Measurements from ENCODE around the gene TAGLN. TPM values are rescaled to one million over a fixed set of nuclear protein-coding genes. Genes with fewer than 3 reads are reported as not detected.
A peak's percentile ranks its signal among the peaks of the same experiment; 100 is the strongest.
"Not testable (repeated sequence)": the region's sequence is repeated elsewhere in the genome, so short reads cannot be mapped to it uniquely, and the experiment has no call there.

TAGLN gene
- total RNA-seq, 1 donor from 2014 or later, result 3.8 TPM

DNA sequence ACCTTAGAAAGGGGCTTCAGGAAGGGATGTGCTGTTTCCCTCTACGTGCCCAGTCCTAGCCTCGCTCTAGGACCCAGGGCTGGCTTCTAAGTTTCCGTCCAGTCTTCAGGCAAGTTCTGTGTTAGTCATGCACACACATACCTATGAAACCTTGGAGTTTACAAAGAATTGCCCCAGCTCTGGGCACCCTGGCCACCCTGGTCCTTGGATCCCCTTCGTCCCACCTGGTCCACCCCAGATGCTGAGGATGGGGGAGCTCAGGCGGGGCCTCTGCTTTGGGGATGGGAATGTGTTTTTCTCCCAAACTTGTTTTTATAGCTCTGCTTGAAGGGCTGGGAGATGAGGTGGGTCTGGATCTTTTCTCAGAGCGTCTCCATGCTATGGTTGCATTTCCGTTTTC lies 2.2 kb upstream of the TAGLN start:
- Mint-ChIP-seq H3K27ac (no peak overlapping the region), H3K4me3 (no peak overlapping the region), H3K27me3 (no peaks in the 10 kb centered on the region), H3K36me3 (ENCODE audit: low read depth) (peaks cover 9% of the 10 kb centered on the region), H3K9me3 (no peaks in the 10 kb centered on the region), H3K4me1 (peaks cover 3% of the 10 kb centered on the region)
- intact Hi-C loops (cut with micrococcal nuclease), result no loop called here
- DNase-seq, result no peak

DNA sequence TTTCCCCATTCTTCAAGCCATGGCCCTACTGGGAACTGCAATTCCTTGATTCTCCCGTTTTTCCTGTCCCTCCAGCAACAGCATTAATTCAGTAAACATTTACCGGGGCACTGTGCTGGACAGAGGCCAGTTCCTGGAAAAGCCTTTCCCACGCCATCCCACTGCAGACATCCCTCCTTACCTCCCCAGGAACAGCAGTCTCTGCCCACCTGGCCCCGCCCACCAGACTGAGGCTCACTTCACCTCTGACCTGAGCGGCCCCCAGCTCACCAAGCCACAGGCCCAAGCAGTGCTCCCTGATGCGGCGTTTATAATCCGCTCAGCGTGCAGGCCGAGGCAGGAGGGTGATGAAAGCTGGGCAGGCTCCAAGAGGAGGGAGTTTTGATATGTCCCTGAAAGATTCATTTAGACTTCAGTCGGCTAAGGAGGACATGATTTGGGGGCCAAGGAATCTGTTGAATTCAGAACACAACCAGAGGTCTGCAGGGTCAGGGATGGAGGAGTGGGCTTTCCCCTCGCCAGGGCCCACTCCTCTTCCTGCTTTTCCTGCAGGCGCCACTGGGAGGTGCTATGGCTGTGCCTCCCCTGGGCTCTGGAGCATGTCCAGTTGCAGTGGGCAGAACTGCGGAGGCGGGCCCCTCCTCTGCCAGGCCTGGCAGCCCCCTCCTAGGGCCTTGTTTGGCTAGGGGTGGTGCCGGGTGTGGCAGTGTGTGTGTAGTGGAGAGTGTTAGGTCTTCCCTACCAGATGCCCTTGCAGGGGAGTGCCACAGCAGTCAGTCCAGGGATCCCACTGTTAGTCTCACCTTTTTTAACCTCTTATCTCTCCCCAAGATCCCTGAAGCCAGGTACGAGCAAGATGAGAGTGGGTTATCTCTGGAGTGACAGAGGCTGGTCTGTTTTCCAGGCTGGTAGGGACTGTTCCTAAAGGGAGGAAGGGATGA lies 1.4 kb upstream of the TAGLN start:
- no peak for DNase-seq
- no peak overlapping the region for H3K4me3 Mint-ChIP-seq
- H3K36me3 Mint-ChIP-seq (ENCODE audit: low read depth), result peaks cover 6% of the 10 kb centered on the region
- no peak overlapping the region for H3K27ac Mint-ChIP-seq
- H3K27me3 Mint-ChIP-seq, result no peaks in the 10 kb centered on the region
- peaks cover 3% of the 10 kb centered on the region for H3K4me1 Mint-ChIP-seq
- intact Hi-C loops (cut with micrococcal nuclease), result no loop called here
- no peaks in the 10 kb centered on the region for H3K9me3 Mint-ChIP-seq

DNA sequence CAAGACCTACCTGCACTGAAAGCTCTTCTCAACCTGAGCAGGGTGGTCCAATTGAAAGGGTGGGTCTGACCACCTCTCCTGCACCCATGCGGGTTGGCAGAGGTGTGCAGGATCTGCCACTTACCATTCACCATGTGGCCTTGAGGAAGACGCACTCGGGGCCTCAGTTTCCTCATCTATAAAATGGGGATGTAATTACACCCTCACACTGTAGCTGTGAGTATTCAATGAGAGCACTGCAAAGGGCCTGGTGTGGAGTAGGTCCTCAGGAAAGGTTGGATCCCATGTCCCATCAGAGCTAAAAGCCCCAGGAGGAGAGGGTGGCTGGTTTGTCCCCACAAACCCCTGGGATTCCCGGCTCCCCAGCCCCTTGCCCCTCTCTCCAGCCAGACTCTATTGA lies 557 bp upstream of the TAGLN start:
- intact Hi-C loops (cut with micrococcal nuclease), result no loop called here
- H3K4me3 Mint-ChIP-seq, result no peak overlapping the region
- H3K4me1 Mint-ChIP-seq, result peaks cover 3% of the 10 kb centered on the region
- no peak for DNase-seq
- peaks cover 4% of the 10 kb centered on the region for H3K36me3 Mint-ChIP-seq (ENCODE audit: low read depth)
- no peaks in the 10 kb centered on the region for H3K9me3 Mint-ChIP-seq
- no peaks in the 10 kb centered on the region for H3K27me3 Mint-ChIP-seq
- H3K27ac Mint-ChIP-seq, result no peak overlapping the region

DNA sequence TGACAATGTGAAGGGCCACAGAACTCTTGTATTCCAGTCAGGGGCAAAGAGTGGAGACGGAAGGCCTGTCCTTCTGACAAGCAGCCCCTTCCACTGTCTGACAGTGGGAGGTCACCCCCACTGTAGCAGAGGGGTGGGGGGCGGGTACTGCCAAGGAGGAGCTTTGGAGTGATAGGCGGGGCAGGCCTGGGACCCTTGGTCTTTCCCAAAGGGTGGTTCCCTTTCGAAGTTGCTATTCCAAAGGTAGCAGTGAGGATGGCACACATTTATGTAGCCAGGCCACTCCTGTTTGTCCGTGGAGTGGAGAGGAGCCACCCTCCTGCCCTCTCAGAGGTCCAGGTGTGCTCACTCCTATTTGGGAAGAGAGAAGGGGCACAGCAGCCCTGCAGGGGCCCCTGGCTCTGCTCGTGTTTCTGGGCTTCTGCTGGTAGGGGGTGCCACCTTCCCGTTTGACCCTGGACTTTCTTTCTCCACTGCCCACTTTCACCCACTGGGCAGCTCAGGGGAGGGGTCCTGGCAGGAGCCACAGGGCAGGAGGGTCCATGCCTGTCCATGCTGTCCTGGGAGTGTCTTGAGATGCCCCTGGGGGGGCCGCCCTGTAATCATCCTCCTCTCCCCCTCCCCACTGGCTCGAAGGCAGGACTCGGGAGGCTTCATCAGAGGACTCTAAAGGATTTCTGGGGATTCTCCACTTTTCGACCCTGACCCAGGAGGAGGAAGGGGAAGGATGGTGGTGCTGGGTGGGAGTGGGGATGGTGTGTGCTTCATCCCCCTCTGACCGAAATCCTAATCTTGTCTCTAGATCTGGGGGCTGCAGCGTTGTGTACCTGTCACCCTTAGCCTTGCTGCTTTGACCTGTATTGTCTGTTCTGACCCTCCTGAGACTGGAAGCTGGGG lies 994 bp downstream of the TAGLN start:
- no peak overlapping the region for H3K4me3 Mint-ChIP-seq
- H3K4me1 Mint-ChIP-seq, result peaks cover 2% of the 10 kb centered on the region
- intact Hi-C loops (cut with micrococcal nuclease), result no loop called here
- H3K9me3 Mint-ChIP-seq, result no peaks in the 10 kb centered on the region
- no peak for DNase-seq
- H3K36me3 Mint-ChIP-seq (ENCODE audit: low read depth), result peaks cover 9% of the 10 kb centered on the region
- H3K27me3 Mint-ChIP-seq, result no peaks in the 10 kb centered on the region
- no peak overlapping the region for H3K27ac Mint-ChIP-seq

- Mint-ChIP-seq H3K27ac (no peak overlapping the region), H3K36me3 (ENCODE audit: low read depth) (peaks cover 11% of the 10 kb centered on the region), H3K9me3 (no peaks in the 10 kb centered on the region), H3K4me1 (no peaks in the 10 kb centered on the region), H3K4me3 (no peak overlapping the region), H3K27me3 (no peaks in the 10 kb centered on the region)
- intact Hi-C loops (cut with micrococcal nuclease), result no loop called here
- no peak for DNase-seq
Measured at GRCh38 chr11:117200813-117201657, 1.9 kb downstream of the TAGLN start.

DNA sequence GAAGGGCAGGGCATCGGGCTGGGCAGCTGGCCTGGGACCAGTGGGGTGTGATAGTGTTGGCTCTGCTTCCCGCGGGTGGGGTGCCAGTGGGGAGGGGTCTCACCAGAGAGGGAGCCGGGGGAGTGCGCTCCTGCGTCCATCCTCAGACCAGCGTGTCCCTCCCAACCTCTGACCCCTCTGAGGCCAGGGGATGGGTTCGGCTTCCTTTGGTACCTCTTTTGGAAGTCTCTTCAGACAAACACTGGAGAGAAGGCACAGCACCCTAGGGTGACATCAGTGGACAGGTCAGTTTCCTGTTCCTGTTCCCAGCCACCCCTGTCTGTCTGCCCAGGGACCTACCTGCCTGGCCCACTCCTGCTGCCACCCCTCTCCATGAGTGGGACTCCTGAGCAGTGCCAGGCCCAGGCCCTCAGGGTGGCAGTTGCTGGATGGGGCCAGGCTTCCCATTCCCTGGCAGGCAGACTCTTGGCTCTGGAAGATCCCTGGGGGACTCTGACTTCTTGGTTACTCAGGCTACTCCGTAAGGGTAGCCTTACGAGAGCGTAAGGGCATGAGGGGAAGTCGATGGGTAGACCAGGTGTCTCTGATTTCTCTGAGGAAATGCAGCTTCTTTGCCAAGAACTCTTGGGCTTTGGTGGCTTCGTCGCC lies 2.6 kb downstream of the TAGLN start:
- Mint-ChIP-seq H3K27ac (no peak overlapping the region), H3K9me3 (no peaks in the 10 kb centered on the region), H3K36me3 (ENCODE audit: low read depth) (peaks cover 12% of the 10 kb centered on the region), H3K27me3 (no peaks in the 10 kb centered on the region), H3K4me1 (no peaks in the 10 kb centered on the region), H3K4me3 (no peak overlapping the region)
- no peak for DNase-seq
- intact Hi-C loops (cut with micrococcal nuclease), result no loop called here

GRCh38 chr11:117202386-117203068 lies 3.4 kb downstream of the TAGLN start:
- no peaks in the 10 kb centered on the region for H3K9me3 Mint-ChIP-seq
- H3K27ac Mint-ChIP-seq, result no peak overlapping the region
- no peak for DNase-seq
- intact Hi-C loops (cut with micrococcal nuclease), result no loop called here
- no peak overlapping the region for H3K4me3 Mint-ChIP-seq
- peaks cover 12% of the 10 kb centered on the region for H3K36me3 Mint-ChIP-seq (ENCODE audit: low read depth)
- H3K27me3 Mint-ChIP-seq, result no peaks in the 10 kb centered on the region
- no peaks in the 10 kb centered on the region for H3K4me1 Mint-ChIP-seq

- Mint-ChIP-seq H3K4me1 (no peaks in the 10 kb centered on the region), H3K36me3 (ENCODE audit: low read depth) (peaks cover 12% of the 10 kb centered on the region), H3K9me3 (no peaks in the 10 kb centered on the region), H3K4me3 (no peak overlapping the region), H3K27me3 (no peaks in the 10 kb centered on the region), H3K27ac (no peak overlapping the region)
- DNase-seq, result no peak
- intact Hi-C loops (cut with micrococcal nuclease), result no loop called here
Measured at GRCh38 chr11:117203069-117203407, 3.9 kb downstream of the TAGLN start.

DNA sequence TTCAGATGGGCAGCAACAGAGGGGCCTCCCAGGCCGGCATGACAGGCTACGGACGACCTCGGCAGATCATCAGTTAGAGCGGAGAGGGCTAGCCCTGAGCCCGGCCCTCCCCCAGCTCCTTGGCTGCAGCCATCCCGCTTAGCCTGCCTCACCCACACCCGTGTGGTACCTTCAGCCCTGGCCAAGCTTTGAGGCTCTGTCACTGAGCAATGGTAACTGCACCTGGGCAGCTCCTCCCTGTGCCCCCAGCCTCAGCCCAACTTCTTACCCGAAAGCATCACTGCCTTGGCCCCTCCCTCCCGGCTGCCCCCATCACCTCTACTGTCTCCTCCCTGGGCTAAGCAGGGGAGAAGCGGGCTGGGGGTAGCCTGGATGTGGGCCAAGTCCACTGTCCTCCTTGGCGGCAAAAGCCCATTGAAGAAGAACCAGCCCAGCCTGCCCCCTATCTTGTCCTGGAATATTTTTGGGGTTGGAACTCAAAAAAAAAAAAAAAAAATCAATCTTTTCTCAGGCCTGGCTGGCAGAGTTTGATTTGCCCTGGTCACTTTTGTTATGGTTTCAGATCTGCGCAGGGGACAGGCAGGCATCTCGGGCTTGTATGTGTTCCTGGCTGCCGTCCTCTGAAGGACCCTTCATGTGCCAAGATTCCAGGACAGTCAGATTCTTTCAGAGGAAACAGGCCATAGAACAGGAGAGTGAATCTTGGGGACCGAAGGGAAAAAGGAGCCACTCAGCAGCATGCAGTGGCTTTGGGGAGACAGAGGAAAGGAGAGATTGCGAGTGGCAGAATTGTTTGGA lies 5.3 kb downstream of the TAGLN start:
- Mint-ChIP-seq H3K27ac (peak overlapping the region; percentile 6), H3K27me3 (no peaks in the 10 kb centered on the region), H3K9me3 (no peaks in the 10 kb centered on the region), H3K4me1 (no peaks in the 10 kb centered on the region), H3K4me3 (no peak overlapping the region), H3K36me3 (ENCODE audit: low read depth) (peaks cover 16% of the 10 kb centered on the region)
- intact Hi-C loops (cut with micrococcal nuclease), result no loop called here
- DNase-seq, result no peak

DNA sequence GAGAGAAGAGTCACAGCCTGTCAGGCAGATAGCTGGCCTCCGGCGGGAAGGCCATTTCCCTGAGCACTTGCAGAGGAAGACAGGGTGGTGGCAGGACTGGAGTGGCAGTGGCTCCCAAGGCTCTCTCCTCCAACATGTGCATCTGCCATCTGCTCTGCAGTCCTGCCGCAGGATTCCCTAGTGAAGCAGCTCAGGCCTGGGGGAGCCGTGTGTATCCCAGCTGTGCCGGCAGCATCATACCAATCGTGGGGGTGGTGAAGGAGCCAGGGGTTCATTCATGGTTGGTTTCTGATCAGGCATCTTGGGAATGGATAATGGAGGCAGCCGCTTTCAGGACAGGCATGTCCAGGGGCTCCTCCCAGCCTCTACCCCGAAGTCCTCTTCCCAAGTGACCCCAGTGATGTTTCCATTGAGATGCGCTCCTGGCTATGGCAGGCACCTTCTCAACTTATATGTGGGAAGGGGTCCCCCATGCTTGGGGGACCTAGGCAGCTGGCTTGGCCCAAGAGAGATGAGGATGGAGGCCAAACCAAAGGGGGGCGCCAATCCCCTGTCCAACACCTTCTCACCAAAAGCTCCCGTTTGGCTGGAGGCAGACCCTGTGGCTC lies 6.1 kb downstream of the TAGLN start:
- DNase-seq, result no peak
- Mint-ChIP-seq H3K9me3 (no peaks in the 10 kb centered on the region), H3K27ac (no peak overlapping the region), H3K4me3 (no peak overlapping the region), H3K36me3 (ENCODE audit: low read depth) (peaks cover 23% of the 10 kb centered on the region), H3K4me1 (peaks cover 3% of the 10 kb centered on the region), H3K27me3 (no peaks in the 10 kb centered on the region)
- intact Hi-C loops (cut with micrococcal nuclease), result no loop called here

- H3K36me3 Mint-ChIP-seq (ENCODE audit: low read depth), result peaks cover 23% of the 10 kb centered on the region
- H3K9me3 Mint-ChIP-seq; intact Hi-C loops (cut with micrococcal nuclease); DNase-seq; H3K4me1 Mint-ChIP-seq; H3K27me3 Mint-ChIP-seq; H3K27ac Mint-ChIP-seq; H3K4me3 Mint-ChIP-seq: not testable (repeated sequence)
Measured at GRCh38 chr11:117206111-117206510, 6.9 kb downstream of the TAGLN start.

- H3K4me1 Mint-ChIP-seq; H3K9me3 Mint-ChIP-seq; H3K27ac Mint-ChIP-seq; H3K27me3 Mint-ChIP-seq; intact Hi-C loops (cut with micrococcal nuclease); DNase-seq; H3K4me3 Mint-ChIP-seq: not testable (repeated sequence)
- H3K36me3 Mint-ChIP-seq (ENCODE audit: low read depth), result peaks cover 29% of the 10 kb centered on the region
Measured at GRCh38 chr11:117206859-117207258, 7.7 kb downstream of the TAGLN start.
